Melanocyte of skin (primary cell): ENCODE results near the gene JAM2. TPM values are rescaled to one million over a fixed set of nuclear protein-coding genes. Genes with fewer than 3 reads are reported as not detected.

Source experiments
- total RNA-seq, 2 donors: library from RNA; depleted of rRNA; stranded (reverse); fragments of >200 nt; gene quantifications; 2 replicates each; pipeline ENCODE4 v1.2.3, GENCODE V29; 2012

Gene JAM2, protein sequence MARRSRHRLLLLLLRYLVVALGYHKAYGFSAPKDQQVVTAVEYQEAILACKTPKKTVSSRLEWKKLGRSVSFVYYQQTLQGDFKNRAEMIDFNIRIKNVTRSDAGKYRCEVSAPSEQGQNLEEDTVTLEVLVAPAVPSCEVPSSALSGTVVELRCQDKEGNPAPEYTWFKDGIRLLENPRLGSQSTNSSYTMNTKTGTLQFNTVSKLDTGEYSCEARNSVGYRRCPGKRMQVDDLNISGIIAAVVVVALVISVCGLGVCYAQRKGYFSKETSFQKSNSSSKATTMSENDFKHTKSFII
- total RNA-seq, result under 1 TPM in 1 of 2 donors, not detected in 1; under 0.01 TPM

DNA sequence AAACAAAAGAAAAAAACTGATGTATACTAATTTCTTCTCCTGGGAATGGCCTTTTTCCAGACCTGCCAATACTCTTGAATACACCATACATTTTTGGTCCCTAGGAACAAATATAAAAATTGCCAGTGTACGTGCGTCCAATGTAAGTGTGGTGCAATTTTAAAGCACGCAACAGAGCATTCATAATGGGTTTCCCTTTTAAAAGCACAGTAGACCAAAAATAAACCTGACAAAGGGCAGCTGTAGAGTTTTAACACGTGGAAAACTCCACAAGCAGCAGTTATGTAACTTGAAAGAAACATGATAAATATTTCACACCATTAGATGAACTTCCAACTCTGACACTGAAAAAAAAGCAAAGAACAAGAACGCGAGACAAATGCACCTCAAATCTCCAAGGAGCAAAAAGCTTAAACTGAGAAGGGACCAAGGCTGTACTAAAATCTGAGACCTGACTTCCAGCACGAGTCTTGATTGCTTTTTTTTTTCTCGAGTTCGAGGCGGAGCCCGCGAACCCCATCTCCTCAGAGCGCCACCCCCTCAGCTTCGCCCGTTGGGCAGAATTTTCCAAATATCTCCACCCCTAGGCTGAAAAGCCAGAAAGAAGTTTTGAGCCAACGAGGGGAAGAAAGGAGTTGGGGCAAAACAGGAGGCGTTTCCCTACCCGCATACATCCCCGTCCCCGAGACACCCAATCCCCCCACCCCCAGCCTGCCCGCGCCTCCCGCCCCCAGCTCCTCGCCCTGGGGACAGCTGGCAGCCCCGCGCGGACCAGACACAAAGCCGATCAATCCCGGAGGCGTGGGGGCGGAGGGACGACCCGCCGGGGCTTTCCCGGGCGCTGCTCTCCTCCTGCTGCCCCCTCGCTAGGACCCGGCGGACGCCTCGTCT is at the start of gene JAM2:
Gene JAM2, plus strand, starts transcription at position 599 of the 891 bp plus-strand sequence. CDS start 564 bp downstream, outside the sequence.

DNA sequence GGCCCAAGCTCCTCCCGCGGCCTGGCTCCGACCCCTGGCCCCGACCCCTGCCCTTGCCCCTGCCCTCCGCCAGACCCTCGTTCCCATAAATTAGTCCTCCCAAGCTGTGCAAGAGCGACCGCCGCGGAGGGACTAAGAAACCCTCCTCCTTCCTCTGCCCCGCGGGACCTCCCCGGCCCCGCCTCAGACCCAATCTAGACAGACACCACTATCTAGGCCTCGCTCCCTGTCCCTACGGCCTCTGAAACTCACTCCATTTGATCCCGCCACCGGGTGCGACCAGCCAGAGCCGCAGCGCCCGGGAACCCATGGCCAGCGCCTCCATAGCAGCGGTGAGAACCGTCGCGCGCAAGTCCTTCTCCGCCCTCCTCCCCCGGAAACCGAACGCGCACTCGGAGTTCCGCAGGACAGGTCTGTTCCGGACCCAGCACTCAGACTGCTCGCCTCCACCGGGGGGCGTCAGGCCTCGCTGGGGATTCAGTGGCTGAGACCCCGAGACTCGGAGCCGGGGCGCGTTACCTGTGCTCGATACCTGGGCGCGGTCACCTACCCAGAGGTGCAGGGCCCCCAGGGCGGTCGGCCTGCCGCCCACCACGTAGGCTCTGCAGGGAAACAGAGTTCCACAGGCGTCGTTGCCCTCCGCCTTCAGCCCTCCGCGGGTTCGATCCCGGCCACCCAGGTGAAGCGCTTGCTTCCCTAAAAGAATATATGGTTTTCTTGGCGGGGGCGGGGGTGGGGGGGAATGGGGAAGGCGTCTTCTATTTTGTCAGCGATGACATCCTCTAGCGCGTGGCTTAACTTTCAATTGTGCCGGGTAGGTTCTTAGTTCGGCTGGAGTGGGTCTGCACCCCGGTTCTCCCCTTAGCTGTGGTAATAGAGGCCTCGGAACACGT is 31.7 kb upstream of the JAM2 start, which contains the start of gene MRPL39:
Gene MRPL39, minus strand, starts transcription at position 331 of the 893 bp plus-strand sequence. Its CDS starts 6 bp downstream, at position 325.

DNA sequence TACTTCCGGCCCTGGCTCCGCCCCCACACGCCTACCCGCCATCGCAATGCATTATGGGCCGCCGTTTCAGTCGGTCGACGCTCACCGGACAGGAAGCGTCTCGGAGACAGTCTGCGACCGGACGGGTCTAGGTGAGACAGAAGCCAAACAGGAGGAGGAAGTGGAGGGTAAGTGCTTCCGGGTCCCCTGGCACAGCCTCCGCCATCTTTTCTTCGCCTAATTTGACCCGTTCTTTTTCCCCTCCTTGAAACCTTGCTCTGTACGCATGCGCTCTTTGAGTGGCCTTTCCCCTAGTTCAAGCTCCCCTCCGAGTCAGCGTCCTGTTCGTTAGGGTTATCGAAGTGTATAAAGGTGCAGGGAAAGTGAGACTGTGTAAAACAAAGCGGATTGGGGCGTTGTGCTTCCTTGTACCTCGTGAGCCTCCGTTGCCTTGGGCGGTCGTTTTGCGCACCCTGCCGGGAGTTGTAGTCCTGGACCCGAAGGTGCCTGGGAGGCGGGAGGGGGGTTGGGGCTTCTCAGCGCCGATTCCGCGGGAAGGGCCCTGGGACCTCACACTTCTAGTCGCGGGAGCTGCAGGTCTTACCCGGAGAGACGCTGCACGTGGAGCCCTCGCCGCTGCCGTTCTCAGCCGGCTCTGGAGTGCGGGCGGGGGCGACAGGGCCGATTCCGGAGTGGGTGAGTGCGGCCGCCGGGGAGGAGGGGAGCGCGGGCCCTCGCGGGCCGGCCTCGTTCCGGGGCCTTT is 96.0 kb downstream of the JAM2 start, which contains the start of the genes ATP5PF and GABPA:
Gene ATP5PF, minus strand, starts transcription at position 1 of the 742 bp plus-strand sequence. CDS start 5,110 bp downstream, outside the sequence.
Gene GABPA, plus strand, starts transcription at position 69 of the 742 bp plus-strand sequence. CDS start 6,627 bp downstream, outside the sequence.

Other genes starting within 250 kb of the JAM2 start
- 10 to 100 TPM; 49.9 to 67.3 TPM for gene MRPL39, start 31.8 kb upstream of the JAM2 start, total RNA-seq
- 10 to 100 TPM; 45.1 to 46.6 TPM for gene ATP5PF, start 95.6 kb downstream of the JAM2 start, total RNA-seq
- 10 to 100 TPM; 12.0 to 12.3 TPM for gene GABPA, start 95.7 kb downstream of the JAM2 start, total RNA-seq